Kidney (tissue), 14 donors: ENCODE results near the gene PACSIN2. TPM values are rescaled to one million over a fixed set of nuclear protein-coding genes. Genes with fewer than 3 reads are reported as not detected.
A peak's percentile ranks its signal among the peaks of the same experiment; 100 is the strongest.

ENCODE experiments used
- DNase-seq, 5 donors: peaks; one replicate each; pipeline ENCODE4 v3.0.0-alpha.2; 2013 to 2020
- FAIRE-seq: peaks from 2 replicates; lab custom pipeline; 2012; peaks lifted over from hg19 to GRCh38; lab: Jason Lieb, UNC
- H3K27ac ChIP-seq, 2 donors: one replicate each; pipeline ENCODE4 v1.7.0; 2013; ENCODE audit warnings: low read depth in 2 of 2, low read length in 2 of 2, inconsistent platforms in 1 of 2
- H3K27me3 ChIP-seq: one replicate; pipeline ENCODE4 v1.7.1; 2013; ENCODE audit warnings: low read length, inconsistent platforms; ENCODE audit not compliant: control insufficient read depth, insufficient read depth
- H3K36me3 ChIP-seq, 3 donors: one replicate each; pipeline versions ENCODE4 v1.7.0 to v1.7.1; 2013; ENCODE audit warnings: low read length in 3 of 3, control low read depth in 1 of 3, inconsistent platforms in 1 of 3; ENCODE audit not compliant: insufficient read depth in 3 of 3, control insufficient read depth in 2 of 3
- H3K4me1 ChIP-seq, 3 donors: one replicate each; pipeline versions ENCODE4 v1.7.0 to v1.7.1; 2013; ENCODE audit warnings: low read length in 3 of 3, inconsistent platforms in 1 of 3, low read depth in 1 of 3; ENCODE audit not compliant: control insufficient read depth in 2 of 3, insufficient read depth in 2 of 3
- H3K4me3 ChIP-seq, 3 donors: one replicate each; pipeline versions ENCODE4 v1.7.0 to v1.8.1; 2013; ENCODE audit warnings: low read length in 3 of 3, control low read depth in 1 of 3, inconsistent platforms in 1 of 3
- H3K9ac ChIP-seq, 3 donors: one replicate each; pipeline versions ENCODE4 v1.7.0 to v1.7.1; 2013; ENCODE audit warnings: low read length in 3 of 3, control low read depth in 1 of 3, inconsistent platforms in 1 of 3
- H3K9me3 ChIP-seq, 3 donors: one replicate each; pipeline versions ENCODE4 v1.7.0 to v1.7.1; 2013; ENCODE audit warnings: low read length in 3 of 3, control low read depth in 1 of 3, inconsistent platforms in 1 of 3; ENCODE audit not compliant: control insufficient read depth in 2 of 3, insufficient read depth in 1 of 3
- intact Hi-C: fragments of 100-400 bp; cut with DNase I; formaldehyde crosslinking; loops from one replicate; pipeline ENCODE4 v1.11.1; 2022
- polyA plus RNA-seq: library from polyadenylated mRNA; stranded (reverse); fragments of 350-450 nt; fragmentation: Illumina TruSeq; extraction: RNeasy Lipid Tissue Mini Kit (QIAGEN cat#74804); gene quantifications from one replicate; pipeline ENCODE4 v1.2.3, GENCODE V29; 2014; ENCODE audit warnings: low read depth, low replicate concordance; ENCODE audit not compliant: insufficient read depth
- total RNA-seq: library from RNA; stranded (reverse); fragmentation: NEBNext Ultra II Directional; extraction: Animal tissue kit (Norgen Biotek cat#: 25700); gene quantifications from one replicate; pipeline ENCODE4 v1.2.1, GENCODE V29; 2021
- TF ChIP-seq, protein P1 (sequence below): IDR thresholded peaks from 3 replicates; pipeline ENCODE4 v1.5.1; 2012; ENCODE audit warnings: mild to moderate bottlenecking, moderate library complexity, borderline replicate concordance; ENCODE audit not compliant: insufficient read depth; ENCODE audit errors: extremely low read depth
- donor health status: control.
- donor health status: control.
- donor health status: control.
- donor health status: control.
- donor health status: control.
- donor health status: DM: yes; HTN: yes; CAD: no.
- donor health status: Normal renal cell carcinoma (clear cell type).

PACSIN2 gene
- total and polyA plus RNA-seq, 2 donors from 2014 or later = 56.3 to 105 TPM

DNA sequence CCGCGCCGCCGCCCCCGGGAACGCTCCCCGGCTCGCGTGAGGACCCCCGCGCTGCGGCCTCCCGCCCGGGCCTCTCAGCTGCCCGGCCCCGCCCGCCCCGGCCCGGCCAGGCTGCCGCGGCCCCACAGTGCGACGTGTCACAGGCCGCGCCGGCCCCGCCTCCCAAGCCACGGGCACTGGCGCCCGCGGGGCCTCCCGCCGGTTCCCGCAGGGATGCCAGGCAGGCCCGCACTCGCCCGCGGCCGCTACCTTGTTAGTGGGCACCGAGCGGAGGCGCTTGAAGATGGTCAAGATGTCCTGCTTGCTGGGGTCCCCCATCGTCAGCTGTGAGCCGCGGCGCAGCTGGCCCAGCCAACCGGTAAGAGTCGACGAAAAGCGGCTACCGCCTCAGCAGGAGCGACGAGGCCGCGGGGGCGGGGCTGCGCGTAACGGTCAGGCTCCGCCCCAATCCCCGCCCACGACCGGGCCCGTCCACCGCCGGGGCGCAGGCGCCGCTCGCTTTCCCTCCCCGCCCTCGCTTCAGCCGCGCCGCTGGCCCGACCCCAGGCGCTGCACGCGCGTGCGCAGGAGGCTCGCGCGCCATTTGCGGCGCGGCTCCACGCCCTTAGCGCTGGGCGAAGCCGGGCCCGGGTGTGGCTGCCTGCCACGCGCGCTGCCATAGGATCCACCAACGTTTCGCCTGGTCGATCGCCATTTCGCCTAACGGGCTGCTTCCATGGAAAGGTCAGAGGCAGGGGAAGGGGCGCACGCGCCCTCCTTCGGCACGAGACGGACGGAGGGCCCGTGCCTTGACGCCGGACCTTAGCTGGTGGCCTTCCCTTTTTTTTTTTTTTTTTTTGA is 157.9 kb downstream of the PACSIN2 start, which contains the start of gene ARFGAP3:
TSS of gene ARFGAP3 (minus strand) at position 409 of the 840 bp plus-strand sequence. CDS start at position 318, 91 bp downstream.
- Histone ChIP-seq H3K9ac (peak within 1 kb of the TSS; percentile 62 to 97 (median 79)), H3K9me3 (no peaks in the 10 kb centered on the region), H3K36me3 (no peaks in the 10 kb centered on the region), H3K4me3 (peak within 1 kb of the TSS; percentile 78 to 91 (median 81)), H3K27ac (peak within 1 kb of the TSS; percentile 92 to 94), H3K4me1 (peaks cover 0 to 9% (median 3%) of the 10 kb centered on the region in 3 donors), H3K27me3 (no peaks in the 10 kb centered on the region)
- intact Hi-C loops = no loop called here
- DNase-seq = peak; percentile 94 to 98 (median 97)
- TF ChIP-seq, protein P1, sequence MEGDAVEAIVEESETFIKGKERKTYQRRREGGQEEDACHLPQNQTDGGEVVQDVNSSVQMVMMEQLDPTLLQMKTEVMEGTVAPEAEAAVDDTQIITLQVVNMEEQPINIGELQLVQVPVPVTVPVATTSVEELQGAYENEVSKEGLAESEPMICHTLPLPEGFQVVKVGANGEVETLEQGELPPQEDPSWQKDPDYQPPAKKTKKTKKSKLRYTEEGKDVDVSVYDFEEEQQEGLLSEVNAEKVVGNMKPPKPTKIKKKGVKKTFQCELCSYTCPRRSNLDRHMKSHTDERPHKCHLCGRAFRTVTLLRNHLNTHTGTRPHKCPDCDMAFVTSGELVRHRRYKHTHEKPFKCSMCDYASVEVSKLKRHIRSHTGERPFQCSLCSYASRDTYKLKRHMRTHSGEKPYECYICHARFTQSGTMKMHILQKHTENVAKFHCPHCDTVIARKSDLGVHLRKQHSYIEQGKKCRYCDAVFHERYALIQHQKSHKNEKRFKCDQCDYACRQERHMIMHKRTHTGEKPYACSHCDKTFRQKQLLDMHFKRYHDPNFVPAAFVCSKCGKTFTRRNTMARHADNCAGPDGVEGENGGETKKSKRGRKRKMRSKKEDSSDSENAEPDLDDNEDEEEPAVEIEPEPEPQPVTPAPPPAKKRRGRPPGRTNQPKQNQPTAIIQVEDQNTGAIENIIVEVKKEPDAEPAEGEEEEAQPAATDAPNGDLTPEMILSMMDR = no peak
- FAIRE-seq = no peak

- no peak for FAIRE-seq
- intact Hi-C loops = no loop called here
- Histone ChIP-seq H3K27me3 (no peaks in the 10 kb centered on the region), H3K4me1 (peaks cover 0 to 9% (median 3%) of the 10 kb centered on the region in 3 donors), H3K9me3 (no peaks in the 10 kb centered on the region), H3K27ac (peak overlapping the region; percentile 92 to 94), H3K4me3 (peak overlapping the region; percentile 78 to 91 (median 81)), H3K36me3 (no peaks in the 10 kb centered on the region), H3K9ac (peak overlapping the region; percentile 62 to 97 (median 79))
- DNase-seq = peak; percentile 40 to 90 (median 72)
- TF ChIP-seq, protein P1 = no peak
Measured at GRCh38 chr22:42856179-42856864, 158.6 kb downstream of the PACSIN2 start.

- intact Hi-C loops = no loop called here
- TF ChIP-seq, protein P1 = no peak
- no peaks in the 10 kb centered on the region for H3K36me3 ChIP-seq
- H3K9ac ChIP-seq = peak overlapping the region; percentile 62 to 97 (median 79)
- H3K27ac ChIP-seq = peak overlapping the region; percentile 92 to 94
- DNase-seq (peak in 1 of 5 donors; percentile 52), FAIRE-seq (no peak)
- H3K27me3 ChIP-seq = no peaks in the 10 kb centered on the region
- peak overlapping the region; percentile 78 to 91 (median 81) for H3K4me3 ChIP-seq
- peaks cover 0 to 7% (median under 1%) of the 10 kb centered on the region in 3 donors for H3K4me1 ChIP-seq
- no peaks in the 10 kb centered on the region for H3K9me3 ChIP-seq
Measured at GRCh38 chr22:42855721-42856120, 159.2 kb downstream of the PACSIN2 start.
